ENCODE results near the gene PDE1A.

DNA sequence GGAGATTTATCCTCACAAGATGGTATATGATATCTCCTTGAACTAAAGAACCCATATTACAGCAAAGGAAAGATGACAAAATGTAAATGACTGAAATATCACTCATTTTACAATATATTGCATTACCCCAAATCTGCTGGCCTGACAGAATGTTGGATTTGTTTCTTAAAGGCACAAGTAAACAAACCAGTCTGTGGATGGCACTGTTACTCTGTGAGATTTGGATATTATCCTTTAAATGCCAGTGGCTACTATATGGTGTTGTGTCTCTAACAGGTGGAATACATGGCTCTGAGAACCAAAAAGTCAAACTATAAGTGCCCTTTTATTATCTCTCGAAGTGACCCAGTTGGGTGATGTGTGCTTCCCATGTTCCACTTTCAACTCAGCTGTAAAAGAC, 125.7 kb downstream of the PDE1A start:
- TF ChIP-seq, protein P1, sequence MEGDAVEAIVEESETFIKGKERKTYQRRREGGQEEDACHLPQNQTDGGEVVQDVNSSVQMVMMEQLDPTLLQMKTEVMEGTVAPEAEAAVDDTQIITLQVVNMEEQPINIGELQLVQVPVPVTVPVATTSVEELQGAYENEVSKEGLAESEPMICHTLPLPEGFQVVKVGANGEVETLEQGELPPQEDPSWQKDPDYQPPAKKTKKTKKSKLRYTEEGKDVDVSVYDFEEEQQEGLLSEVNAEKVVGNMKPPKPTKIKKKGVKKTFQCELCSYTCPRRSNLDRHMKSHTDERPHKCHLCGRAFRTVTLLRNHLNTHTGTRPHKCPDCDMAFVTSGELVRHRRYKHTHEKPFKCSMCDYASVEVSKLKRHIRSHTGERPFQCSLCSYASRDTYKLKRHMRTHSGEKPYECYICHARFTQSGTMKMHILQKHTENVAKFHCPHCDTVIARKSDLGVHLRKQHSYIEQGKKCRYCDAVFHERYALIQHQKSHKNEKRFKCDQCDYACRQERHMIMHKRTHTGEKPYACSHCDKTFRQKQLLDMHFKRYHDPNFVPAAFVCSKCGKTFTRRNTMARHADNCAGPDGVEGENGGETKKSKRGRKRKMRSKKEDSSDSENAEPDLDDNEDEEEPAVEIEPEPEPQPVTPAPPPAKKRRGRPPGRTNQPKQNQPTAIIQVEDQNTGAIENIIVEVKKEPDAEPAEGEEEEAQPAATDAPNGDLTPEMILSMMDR (IDR thresholded peaks at IDR 0.05; ENCODE audit: low read depth, low read length, poor library complexity, severe bottlenecking), result no peak
- no peak for TF ChIP-seq EZH2phosphoT487 (IDR thresholded peaks at IDR 0.05; ENCODE audit: borderline replicate concordance, low read length)

Data from DOHH2 (cell line).